HUES48 (cell line): ENCODE results near the gene GALNT9.

Source experiments
- H3K27ac ChIP-seq: one replicate; pipeline ENCODE4 v1.7.0; 2013; ENCODE audit warnings: low read depth, low read length, inconsistent platforms
- H3K27me3 ChIP-seq: 2 replicates; pipeline ENCODE4 v1.6.1; 2013; ENCODE audit warnings: mild to moderate bottlenecking, low read length; ENCODE audit not compliant: control insufficient read depth, insufficient read depth
- H3K36me3 ChIP-seq: 2 replicates; pipeline ENCODE4 v1.6.1; 2013; ENCODE audit warnings: low read length; ENCODE audit not compliant: control insufficient read depth, insufficient read depth
- H3K4me1 ChIP-seq: 2 replicates; pipeline ENCODE4 v1.6.1; 2013; ENCODE audit warnings: mild to moderate bottlenecking, low read length; ENCODE audit not compliant: control insufficient read depth, insufficient read depth
- H3K4me3 ChIP-seq: 2 replicates; pipeline ENCODE4 v1.5.1; 2013; ENCODE audit warnings: mild to moderate bottlenecking, low read depth, low read length
- H3K9ac ChIP-seq: 2 replicates; pipeline ENCODE4 v1.6.1; 2013; ENCODE audit warnings: mild to moderate bottlenecking, low read depth, low read length, moderate library complexity
- H3K9me3 ChIP-seq: 2 replicates; pipeline ENCODE4 v1.6.1; 2013; ENCODE audit warnings: low read length; ENCODE audit not compliant: control insufficient read depth, insufficient read depth

Gene GALNT9

DNA sequence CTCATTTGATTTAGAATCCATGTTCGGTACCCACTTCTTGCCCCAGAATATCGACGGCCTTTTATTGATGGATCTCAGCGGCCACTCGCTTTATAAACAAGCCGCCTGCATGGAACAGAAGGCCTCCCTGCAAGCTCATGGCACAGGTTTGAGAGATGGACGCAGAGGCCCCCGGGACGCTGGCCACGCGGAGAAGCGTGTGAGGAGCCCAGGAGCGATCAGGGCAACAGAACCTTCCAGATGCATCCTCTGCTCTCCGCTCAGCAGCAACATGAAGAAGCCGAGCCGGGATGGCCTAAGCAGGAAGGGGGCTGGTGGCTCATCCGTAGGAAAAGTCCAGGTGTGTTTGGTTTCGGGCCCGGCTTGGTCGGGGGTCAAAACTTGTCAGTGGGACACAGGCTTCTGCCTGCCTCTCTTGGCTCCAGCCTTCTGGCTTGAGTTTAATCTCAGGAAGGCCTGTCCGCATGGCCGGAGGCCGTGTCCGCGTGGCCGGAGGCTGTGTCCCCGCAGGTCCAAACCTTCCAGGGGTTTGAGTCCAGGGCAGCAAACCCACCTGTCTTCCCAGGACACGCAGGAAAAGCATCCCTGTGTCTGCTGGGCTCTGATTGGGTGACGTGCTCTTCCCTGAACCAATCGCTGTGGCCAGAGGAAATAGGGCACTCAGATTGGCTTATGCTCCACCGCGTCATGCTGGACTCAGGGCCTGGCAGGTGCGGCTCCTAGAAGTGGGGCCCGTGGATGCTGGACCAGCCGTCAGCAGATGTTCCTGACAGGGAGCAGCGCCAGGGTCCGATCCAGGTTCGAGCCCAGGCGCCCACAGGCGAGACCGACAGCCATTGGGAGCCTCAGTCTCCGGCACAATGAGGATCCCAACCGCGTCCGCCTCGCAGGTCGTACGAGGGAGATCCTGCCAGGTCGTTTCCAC lies 65.0 kb downstream of the GALNT9 start:
- Histone ChIP-seq H3K4me3 (no peak overlapping the region), H3K36me3 (no peaks in the 10 kb centered on the region), H3K9me3 (no peaks in the 10 kb centered on the region), H3K27me3 (no peaks in the 10 kb centered on the region), H3K4me1 (no peaks in the 10 kb centered on the region), H3K9ac (no peak overlapping the region), H3K27ac (no peak overlapping the region)

DNA sequence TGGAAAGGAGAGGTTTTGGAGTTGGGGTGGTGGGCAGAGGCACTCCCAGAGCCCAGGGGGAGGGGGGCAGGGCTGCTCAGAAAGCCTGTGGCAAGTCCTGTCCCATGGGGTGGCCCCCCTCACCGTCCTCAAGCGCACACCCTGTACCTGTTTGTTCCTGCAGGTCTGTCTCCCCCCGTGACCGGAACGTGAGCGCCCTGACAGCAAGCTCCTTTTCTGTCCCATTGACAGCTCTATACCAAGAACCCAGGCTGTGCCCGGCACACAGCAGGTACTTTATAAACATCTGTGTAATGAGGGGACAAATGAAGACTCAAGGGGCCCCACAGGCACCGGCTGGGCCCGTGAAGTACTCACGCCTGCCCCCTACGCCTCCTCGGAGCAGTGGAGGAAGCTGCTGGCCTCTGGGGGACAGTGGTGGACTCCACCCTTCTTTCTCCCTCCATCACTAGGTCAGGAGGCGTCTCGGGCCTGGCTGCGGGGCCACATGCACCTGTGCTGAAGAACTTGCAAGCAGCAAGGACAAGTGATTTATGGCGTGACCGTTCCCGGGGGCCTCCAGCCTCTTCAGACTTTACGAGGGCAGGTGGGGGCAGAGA lies 65.8 kb downstream of the GALNT9 start:
- Histone ChIP-seq H3K4me1 (no peaks in the 10 kb centered on the region), H3K36me3 (no peaks in the 10 kb centered on the region), H3K9ac (no peak overlapping the region), H3K4me3 (no peak overlapping the region), H3K9me3 (no peaks in the 10 kb centered on the region), H3K27me3 (no peaks in the 10 kb centered on the region), H3K27ac (no peak overlapping the region)

DNA sequence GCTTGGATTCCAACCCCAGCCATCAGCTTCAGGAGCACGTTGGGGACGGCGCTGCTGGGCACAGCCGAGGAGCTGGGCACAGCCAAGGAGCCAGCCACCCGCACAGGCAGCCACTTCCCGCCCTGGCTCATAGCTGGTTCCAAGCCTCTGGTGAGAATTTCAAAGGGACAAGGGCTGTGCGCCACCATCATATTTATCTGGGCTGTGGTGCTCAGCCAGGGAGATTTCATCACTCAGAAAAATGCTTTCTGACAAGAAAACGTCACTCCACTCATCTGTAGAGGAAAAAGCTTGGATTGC lies 66.4 kb downstream of the GALNT9 start:
- Histone ChIP-seq H3K36me3 (no peaks in the 10 kb centered on the region), H3K9ac (no peak overlapping the region), H3K27ac (no peak overlapping the region), H3K4me1 (no peaks in the 10 kb centered on the region), H3K9me3 (no peaks in the 10 kb centered on the region), H3K27me3 (no peaks in the 10 kb centered on the region), H3K4me3 (no peak overlapping the region)

DNA sequence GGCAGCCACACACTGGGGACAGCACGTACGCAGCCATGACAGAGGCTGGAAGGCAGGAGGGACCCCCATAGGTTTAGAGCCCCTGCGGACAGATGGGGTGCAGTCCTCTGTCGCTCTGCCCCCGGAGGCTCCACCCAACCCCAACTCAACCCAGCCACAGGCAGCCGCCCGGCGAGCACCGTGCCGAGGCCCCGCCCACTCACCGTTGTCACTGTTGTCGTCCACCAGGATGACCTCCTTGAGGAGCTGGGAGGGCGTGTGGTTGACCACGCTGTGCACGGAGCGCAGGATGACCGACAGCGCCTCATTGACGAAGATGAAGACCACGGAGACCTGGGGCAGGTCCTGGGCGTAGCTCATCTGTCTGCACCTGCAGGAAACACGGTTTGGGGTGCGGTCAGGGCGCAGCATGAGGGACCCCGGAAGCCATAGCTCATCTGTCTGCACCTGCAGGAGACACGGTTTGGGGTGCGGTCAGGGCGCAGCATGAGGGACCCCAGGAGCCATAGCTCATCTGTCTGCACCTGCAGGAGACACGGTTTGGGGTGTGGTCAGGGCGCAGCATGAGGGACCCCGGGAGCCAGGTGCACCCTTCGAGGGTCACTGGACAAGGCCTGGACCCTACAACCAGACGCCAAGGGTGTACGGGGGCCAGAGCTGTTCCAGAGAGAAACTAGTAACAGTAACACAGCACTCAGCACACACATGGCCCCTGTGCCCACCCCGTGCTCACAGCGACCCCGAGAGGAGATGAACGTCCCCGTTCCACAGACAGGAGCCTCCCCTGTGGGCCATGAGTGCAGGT lies 66.9 kb downstream of the GALNT9 start:
- no peak overlapping the region for H3K27ac ChIP-seq
- no peaks in the 10 kb centered on the region for H3K4me1 ChIP-seq
- H3K36me3 ChIP-seq = no peaks in the 10 kb centered on the region
- H3K9ac ChIP-seq = no peak overlapping the region
- H3K27me3 ChIP-seq = no peaks in the 10 kb centered on the region
- H3K9me3 ChIP-seq = no peaks in the 10 kb centered on the region
- H3K4me3 ChIP-seq = no peak overlapping the region

DNA sequence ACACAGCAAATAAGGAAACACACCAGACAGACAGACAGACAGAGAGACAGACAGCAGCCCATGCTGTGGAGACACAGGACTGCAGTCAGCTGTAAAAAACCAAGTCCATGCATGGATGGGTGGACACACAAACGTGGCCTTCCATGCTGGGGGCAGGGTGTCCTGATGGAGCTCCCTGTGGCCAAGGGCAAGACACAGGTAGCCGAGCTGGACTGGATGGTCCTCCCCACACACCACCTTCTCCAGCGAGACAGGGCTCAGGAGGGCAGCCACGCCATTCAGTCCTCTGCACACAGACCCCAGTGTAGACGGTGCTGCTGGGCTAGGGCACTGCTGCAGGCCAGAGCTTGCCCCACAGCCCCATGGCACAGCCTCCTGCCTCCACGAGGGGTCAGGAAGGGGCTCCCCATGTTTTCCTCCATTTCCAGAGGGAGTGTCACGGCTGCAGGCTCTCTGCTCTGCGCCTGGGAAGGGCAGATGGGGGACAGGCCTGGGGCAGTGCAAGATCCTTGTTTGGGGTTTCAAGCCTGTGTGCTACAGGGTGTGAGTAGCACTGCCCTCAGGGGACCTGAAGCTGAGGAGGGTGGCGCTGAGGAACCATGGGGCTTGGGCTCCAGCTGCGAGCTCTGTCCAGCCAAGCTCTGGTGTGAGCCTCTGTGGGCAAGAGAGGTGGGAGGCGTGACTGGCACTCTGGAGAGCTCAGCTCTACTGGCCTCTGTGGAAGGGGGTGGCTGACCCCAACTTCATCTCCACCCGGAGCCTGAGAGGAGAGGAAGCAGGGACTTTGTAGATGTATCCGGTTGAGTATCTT lies 67.9 kb downstream of the GALNT9 start:
- H3K9ac ChIP-seq = no peak overlapping the region
- H3K27ac ChIP-seq = no peak overlapping the region
- H3K9me3 ChIP-seq = no peaks in the 10 kb centered on the region
- H3K4me3 ChIP-seq = no peak overlapping the region
- H3K36me3 ChIP-seq = no peaks in the 10 kb centered on the region
- no peaks in the 10 kb centered on the region for H3K4me1 ChIP-seq
- H3K27me3 ChIP-seq = no peaks in the 10 kb centered on the region

DNA sequence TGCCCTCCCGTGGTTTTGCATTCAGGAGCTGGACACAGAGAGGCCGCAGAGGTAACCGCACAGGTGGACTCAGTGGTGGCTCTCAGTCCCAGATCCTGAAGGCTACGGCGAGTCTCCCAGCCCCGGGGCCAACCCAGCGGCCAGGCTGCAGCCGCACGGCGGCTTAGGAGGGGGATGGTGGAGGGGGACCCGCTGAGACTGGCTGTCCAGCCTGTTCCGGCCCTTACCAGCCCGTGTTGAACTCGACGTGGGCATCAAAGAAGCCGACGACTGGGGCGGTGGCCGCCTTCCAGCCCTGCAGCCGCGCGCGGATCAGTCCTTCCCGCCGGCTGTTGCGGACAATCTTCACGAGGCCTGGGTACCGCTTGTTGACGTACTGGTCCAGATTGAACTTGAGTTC lies 68.7 kb downstream of the GALNT9 start:
- Histone ChIP-seq H3K36me3 (no peaks in the 10 kb centered on the region), H3K27ac (no peak overlapping the region), H3K27me3 (no peaks in the 10 kb centered on the region), H3K4me3 (no peak overlapping the region), H3K4me1 (peaks cover 4% of the 10 kb centered on the region; the same call in 1 of the 2 replicates), H3K9ac (no peak overlapping the region), H3K9me3 (no peaks in the 10 kb centered on the region)

DNA sequence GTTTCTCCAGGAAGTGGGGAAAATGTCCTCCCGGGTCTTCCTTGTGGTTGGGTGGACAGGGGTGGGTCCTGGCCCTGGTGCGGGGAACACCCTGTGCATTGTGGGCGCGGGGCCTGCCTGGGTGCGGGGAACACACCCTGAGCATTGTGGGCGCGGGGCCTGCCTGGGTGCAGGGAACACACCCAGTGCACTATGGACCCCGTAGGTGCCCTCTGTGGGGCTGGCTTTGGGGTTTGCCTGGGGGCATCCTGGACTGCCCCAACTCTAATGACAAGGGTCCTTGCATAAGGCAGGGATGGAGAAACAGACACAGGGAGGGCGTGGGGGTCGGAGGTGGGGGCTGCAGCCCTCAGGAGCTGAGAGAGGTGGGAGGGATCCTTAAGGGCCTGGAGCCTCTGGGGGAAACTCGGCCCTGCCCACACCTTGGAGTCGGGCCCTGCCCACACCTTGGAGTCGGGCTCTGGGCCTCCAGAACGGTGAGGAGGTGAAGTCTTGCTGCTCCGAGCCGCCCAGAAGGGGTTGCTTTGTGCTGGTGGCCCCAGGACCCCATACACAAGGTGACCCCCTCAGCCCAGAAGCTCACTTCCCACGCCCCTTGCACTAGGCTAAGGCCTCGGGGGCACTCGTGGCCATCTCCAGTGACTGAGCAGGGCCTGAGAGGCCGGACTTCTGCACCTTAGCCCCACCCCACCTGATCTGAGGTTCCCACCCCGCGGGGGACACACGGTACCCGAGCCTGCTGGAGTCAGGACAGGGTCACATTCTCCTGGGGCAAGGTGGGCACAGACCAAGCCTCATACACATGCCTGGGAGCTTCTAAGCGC lies 69.3 kb downstream of the GALNT9 start:
- no peaks in the 10 kb centered on the region for H3K27me3 ChIP-seq
- H3K27ac ChIP-seq = no peak overlapping the region
- H3K9me3 ChIP-seq = no peaks in the 10 kb centered on the region
- no peak overlapping the region for H3K9ac ChIP-seq
- peaks cover 9% of the 10 kb centered on the region for H3K4me1 ChIP-seq
- H3K36me3 ChIP-seq = no peaks in the 10 kb centered on the region
- no peak overlapping the region for H3K4me3 ChIP-seq

DNA sequence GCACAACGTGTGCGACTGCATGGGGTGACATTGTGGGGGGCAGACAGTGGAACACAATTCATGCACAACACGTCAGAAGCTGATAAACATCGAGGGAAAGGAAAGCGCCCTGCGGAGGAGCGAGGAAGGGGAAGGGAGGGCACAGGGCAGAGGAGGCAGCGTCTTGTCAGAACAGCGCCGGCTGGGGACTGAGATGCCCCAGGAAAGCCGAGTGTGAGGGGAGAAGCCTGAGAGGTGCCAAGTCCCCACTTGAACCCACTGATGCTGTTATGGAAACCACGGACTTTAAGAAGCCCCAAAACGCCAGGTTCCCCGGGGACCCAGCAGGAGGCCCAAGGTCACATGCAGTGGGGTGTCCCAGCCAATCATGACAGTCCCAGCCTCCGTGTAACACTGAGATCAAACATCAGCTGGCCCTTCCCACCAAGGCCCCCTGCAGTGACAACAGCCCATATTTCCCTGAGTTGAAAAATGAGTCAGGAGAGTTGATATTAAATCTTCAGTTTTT lies 70.0 kb downstream of the GALNT9 start:
- H3K9me3 ChIP-seq = no peaks in the 10 kb centered on the region
- no peaks in the 10 kb centered on the region for H3K36me3 ChIP-seq
- H3K27ac ChIP-seq = no peak overlapping the region
- H3K4me3 ChIP-seq = no peak overlapping the region
- H3K4me1 ChIP-seq = peaks cover 11% of the 10 kb centered on the region
- H3K9ac ChIP-seq = no peak overlapping the region
- H3K27me3 ChIP-seq = no peaks in the 10 kb centered on the region

DNA sequence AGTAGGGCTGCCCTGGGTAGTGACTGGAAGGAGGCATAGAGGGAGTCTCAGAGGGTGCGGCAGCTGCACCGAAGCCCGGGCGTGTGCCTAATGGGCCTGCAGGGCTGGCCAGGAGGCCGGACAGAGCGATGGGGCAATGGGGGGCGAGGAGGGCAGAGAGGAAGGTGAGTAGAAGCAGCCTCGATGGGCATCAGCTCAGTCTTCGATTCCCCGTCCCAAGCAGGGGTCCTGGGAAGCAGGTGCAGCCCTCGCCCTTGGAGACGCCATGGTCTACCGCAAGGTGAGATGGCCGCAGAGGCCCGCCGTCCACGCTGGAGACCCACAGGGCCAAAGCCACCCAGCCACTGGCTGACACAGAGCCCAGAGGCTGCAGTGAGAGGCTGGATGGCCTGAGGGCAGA lies 70.8 kb downstream of the GALNT9 start:
- H3K27me3 ChIP-seq = no peaks in the 10 kb centered on the region
- peaks cover 11% of the 10 kb centered on the region for H3K4me1 ChIP-seq
- H3K9ac ChIP-seq = no peak overlapping the region

DNA sequence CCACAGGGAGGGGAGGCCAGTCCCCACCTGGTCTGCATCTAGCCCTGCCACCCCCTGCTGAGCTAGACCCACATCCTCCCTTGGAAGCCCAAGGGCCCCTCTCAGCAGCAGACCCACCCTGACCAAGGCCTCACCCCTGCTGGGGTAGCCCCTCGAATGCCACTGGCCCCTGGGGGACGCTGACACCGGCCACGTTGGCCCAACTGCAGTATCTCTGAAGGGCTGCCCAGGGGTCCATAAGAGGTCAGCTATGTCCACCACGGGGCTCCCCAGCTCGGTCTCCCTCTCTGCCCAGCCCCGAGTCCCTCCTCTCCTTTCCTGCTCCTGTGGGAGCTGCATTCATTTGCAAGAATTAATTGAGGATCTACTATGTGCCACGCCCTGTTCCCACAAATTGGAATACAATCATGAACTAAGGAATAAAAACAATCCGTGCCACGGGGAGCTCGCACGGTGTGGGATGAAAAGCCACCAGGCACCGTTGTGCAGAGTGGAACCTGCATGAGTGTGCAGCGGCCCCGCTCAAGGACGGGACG lies 71.4 kb downstream of the GALNT9 start:
- no peaks in the 10 kb centered on the region for H3K27me3 ChIP-seq

More for the DNA sequence above, 70.8 kb downstream of the GALNT9 start:
- Histone ChIP-seq H3K9me3 (no peaks in the 10 kb centered on the region), H3K36me3 (no peaks in the 10 kb centered on the region), H3K4me3 (no peak overlapping the region), H3K27ac (no peak overlapping the region)

More for the DNA sequence above, 71.4 kb downstream of the GALNT9 start:
- no peaks in the 10 kb centered on the region for H3K9me3 ChIP-seq
- H3K9ac ChIP-seq = no peak overlapping the region
- H3K36me3 ChIP-seq = no peaks in the 10 kb centered on the region
- no peak overlapping the region for H3K27ac ChIP-seq
- H3K4me3 ChIP-seq = no peak overlapping the region
- peaks cover 11% of the 10 kb centered on the region for H3K4me1 ChIP-seq
